SK-N-MC (cell line): ENCODE data around the gene KLHL29.

ENCODE experiments used
- DNase-seq: peaks from one replicate; pipeline ENCODE4 v3.0.0-alpha.2; 2011; ENCODE audit warnings: low read depth, low spot score
- H3K27ac ChIP-seq: fragments of 200-600 bp; sonication (generic); 2 replicates; pipeline ENCODE4 v1.5.1; 2016; ENCODE audit warnings: mixed run types
- H3K36me3 ChIP-seq: fragments of 200-600 bp; sonication (generic); 2 replicates; pipeline ENCODE4 v1.6.1; 2017; ENCODE audit warnings: antibody characterized with exemption, low read length, mixed read lengths; ENCODE audit not compliant: insufficient read depth
- H3K4me3 ChIP-seq: fragments of 200-600 bp; sonication (generic); 2 replicates; pipeline ENCODE4 v1.5.1; 2016
- H3K9ac ChIP-seq: fragments of 200-600 bp; sonication (generic); 2 replicates; pipeline ENCODE4 v1.8.0; 2017; ENCODE audit warnings: mixed run types, mixed read lengths; ENCODE audit not compliant: insufficient read length
- H3K9me3 ChIP-seq: fragments of 200-600 bp; sonication (generic); 2 replicates; pipeline ENCODE4 v1.6.1; 2017; ENCODE audit warnings: low read depth, mild to moderate bottlenecking, antibody characterized with exemption, low read length, moderate library complexity, mixed read lengths
- EZH2 ChIP-seq: fragments of 200-600 bp; sonication (generic); IDR thresholded peaks from one replicate; pipeline ENCODE4 v1.6.1; 2017; ENCODE audit warnings: antibody characterized with exemption
- FOXP2 ChIP-seq: optimal IDR thresholded peaks from 2 replicates; pipeline ENCODE3; 2011; ENCODE audit warnings: mild to moderate bottlenecking, moderate library complexity; ENCODE audit not compliant: insufficient read depth; ENCODE audit errors: extremely low read length, control extremely low read depth
- POLR2AphosphoS5 ChIP-seq: IDR thresholded peaks from 2 replicates; pipeline ENCODE4 v1.6.1; 2012; ENCODE audit warnings: mild to moderate bottlenecking, low read depth, low read length, borderline replicate concordance

The KLHL29 gene

DNA sequence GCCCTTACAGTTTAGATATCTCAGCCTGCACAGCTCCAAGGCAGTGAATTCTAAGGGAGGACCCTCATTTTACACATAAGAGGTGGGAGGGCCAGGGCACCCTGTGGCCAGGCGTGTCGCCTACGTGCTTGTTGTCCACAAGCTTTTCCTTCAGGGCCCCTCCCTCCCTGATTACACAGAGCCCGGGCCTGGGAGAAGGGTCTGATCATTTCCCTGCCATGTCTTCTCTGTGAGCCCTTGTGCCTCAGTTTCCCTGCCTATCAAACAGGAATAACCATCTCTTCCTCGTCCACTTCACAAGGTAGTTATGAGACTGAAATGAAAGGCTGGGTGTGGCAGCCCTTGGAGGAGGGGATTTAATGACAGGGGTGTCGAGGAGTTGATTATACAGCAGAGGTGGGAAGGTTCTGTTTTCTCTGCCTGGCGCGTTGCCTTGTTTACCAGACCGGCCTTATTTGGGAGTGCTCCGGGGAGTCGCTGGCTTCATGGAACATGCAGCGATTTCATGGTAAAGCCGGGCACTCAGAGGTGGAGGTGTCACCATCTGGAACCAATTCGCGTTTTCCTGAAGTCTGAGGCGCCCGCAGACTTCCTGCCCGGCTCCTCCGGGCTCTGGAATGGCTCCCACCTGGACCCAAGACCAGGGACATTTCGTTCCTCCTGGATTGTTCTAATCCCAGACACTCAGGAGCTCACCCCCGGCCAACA, 208.9 kb downstream of the KLHL29 start:
- Histone ChIP-seq H3K9me3 (no peaks in the 10 kb centered on the region), H3K27ac (peak overlapping the region; percentile 66), H3K36me3 (no peaks in the 10 kb centered on the region), H3K9ac (peak overlapping the region; percentile 45), H3K4me3 (peak overlapping the region; percentile 71)
- peak; percentile 12 for TF ChIP-seq FOXP2
- no peak for TF ChIP-seq POLR2AphosphoS5
- TF ChIP-seq EZH2 = no peak
- no peak for DNase-seq

DNA sequence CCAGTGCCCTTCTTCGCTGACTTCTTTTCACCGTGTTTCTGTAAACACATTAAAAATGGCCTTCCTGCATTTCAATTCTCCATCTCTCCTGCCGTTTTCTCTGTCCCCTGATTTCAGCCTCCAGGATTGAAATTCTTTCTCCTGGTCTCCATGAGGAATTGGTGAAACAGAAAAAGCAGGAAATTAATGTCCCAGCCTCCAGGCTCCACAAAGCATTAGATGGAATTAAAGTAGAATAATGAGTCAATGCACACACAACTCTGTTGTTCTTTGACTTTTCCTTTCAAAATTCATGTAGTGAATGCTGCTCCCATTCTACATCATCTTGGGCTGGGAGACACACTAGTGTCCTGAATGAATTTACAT, 209.5 kb downstream of the KLHL29 start:
- DNase-seq = no peak
- H3K27ac ChIP-seq = peak overlapping the region; percentile 66
- peak overlapping the region; percentile 45 for H3K9ac ChIP-seq
- H3K9me3 ChIP-seq = no peaks in the 10 kb centered on the region
- H3K36me3 ChIP-seq = no peaks in the 10 kb centered on the region
- peak overlapping the region; percentile 71 for H3K4me3 ChIP-seq
- TF ChIP-seq FOXP2 = no peak

DNA sequence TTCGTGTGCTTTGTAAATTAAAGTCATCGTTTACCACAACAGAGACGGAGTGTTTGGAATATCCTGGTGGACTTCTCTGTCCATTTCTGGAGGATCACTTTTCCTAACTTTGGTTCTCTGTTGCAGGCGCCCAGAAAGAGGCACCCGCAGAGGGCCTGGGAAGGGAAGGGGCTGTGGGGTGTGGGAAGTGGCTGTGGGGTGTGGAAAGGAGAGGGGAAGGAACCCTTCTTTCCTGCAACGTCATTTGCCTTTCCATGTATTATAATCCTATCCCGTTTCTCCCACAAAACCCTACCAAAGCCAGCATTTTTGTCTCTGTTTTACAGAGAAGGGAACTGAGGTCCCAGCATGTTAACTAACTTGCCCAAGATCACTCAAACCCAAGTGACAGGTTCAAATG, 210.0 kb downstream of the KLHL29 start:
- TF ChIP-seq FOXP2 (no peak), POLR2AphosphoS5 (no peak), EZH2 (no peak)
- no peak for DNase-seq
- peak overlapping the region; percentile 45 for H3K9ac ChIP-seq
- no peaks in the 10 kb centered on the region for H3K36me3 ChIP-seq
- H3K9me3 ChIP-seq = no peaks in the 10 kb centered on the region
- peak overlapping the region; percentile 66 for H3K27ac ChIP-seq
- peak overlapping the region; percentile 71 for H3K4me3 ChIP-seq

GRCh38 chr2:23595601-23596251, 210.7 kb downstream of the KLHL29 start:
- no peak overlapping the region for H3K27ac ChIP-seq
- no peak for TF ChIP-seq FOXP2
- no peak overlapping the region for H3K4me3 ChIP-seq
- H3K36me3 ChIP-seq = no peaks in the 10 kb centered on the region
- no peak for DNase-seq
- H3K9ac ChIP-seq = no peak overlapping the region
- H3K9me3 ChIP-seq = no peaks in the 10 kb centered on the region

GRCh38 chr2:23596316-23596885, 211.4 kb downstream of the KLHL29 start:
- Histone ChIP-seq H3K9ac (no peak overlapping the region), H3K27ac (no peak overlapping the region), H3K36me3 (no peaks in the 10 kb centered on the region), H3K9me3 (no peaks in the 10 kb centered on the region), H3K4me3 (no peak overlapping the region)
- TF ChIP-seq POLR2AphosphoS5 (no peak), EZH2 (no peak), FOXP2 (no peak)
- no peak for DNase-seq

GRCh38 chr2:23597687-23598086, 212.7 kb downstream of the KLHL29 start:
- Histone ChIP-seq H3K27ac (no peak overlapping the region), H3K4me3 (no peak overlapping the region), H3K9me3 (no peaks in the 10 kb centered on the region), H3K36me3 (no peaks in the 10 kb centered on the region), H3K9ac (no peak overlapping the region)
- TF ChIP-seq EZH2 (no peak), POLR2AphosphoS5 (no peak)
- no peak for DNase-seq

GRCh38 chr2:23599006-23599405, 214.0 kb downstream of the KLHL29 start:
- no peak overlapping the region for H3K9ac ChIP-seq
- H3K36me3 ChIP-seq = no peaks in the 10 kb centered on the region
- H3K27ac ChIP-seq = no peak overlapping the region
- TF ChIP-seq EZH2 (no peak), FOXP2 (no peak), POLR2AphosphoS5 (no peak)
- H3K4me3 ChIP-seq = no peak overlapping the region
- no peaks in the 10 kb centered on the region for H3K9me3 ChIP-seq
- no peak for DNase-seq

DNA sequence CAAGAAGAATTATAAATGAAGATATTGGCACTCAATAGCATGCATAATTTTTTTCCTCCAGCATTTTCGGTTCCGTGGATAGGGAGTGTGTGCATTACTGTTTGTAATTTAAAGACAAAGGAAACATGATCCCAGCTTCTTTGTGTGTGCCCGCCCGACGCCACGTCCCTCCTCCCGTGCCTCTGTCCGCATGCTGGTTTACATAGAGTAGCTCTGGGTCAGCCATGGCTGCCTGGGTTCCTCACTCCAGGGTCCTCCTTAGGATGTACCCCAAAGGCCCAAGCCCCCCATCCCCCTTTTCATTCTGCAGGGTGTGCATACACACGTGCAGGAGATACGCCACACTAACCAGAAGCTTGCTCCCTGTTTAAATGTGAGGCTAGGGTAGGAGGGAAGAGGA, 214.7 kb downstream of the KLHL29 start:
- DNase-seq = no peak
- H3K4me3 ChIP-seq = no peak overlapping the region
- no peaks in the 10 kb centered on the region for H3K9me3 ChIP-seq
- H3K27ac ChIP-seq = no peak overlapping the region
- no peaks in the 10 kb centered on the region for H3K36me3 ChIP-seq
- no peak overlapping the region for H3K9ac ChIP-seq
- TF ChIP-seq EZH2 (no peak), FOXP2 (no peak), POLR2AphosphoS5 (no peak)

DNA sequence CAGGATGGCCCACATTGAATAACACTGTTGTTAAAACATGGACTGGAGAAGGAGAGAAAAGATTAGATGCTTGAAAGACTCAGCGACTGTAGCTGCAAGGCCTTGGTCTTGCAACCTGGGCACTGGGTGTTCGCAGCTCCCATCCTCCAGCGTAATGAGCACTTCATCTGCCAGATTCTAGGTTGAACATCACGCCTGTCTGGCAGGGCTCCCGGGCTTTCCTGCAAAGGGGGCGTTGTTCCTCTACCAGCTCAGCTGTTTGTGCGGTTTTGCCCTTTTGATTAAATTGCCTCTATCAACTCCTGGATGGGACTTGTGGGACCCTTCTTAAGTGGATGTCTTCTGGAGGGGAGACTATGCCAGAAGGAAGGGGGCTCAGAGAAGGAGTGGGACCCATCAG, 215.4 kb downstream of the KLHL29 start:
- Histone ChIP-seq H3K9ac (no peak overlapping the region), H3K27ac (no peak overlapping the region), H3K4me3 (no peak overlapping the region), H3K9me3 (no peaks in the 10 kb centered on the region), H3K36me3 (no peaks in the 10 kb centered on the region)
- no peak for TF ChIP-seq EZH2
- TF ChIP-seq FOXP2 = no peak
- no peak for TF ChIP-seq POLR2AphosphoS5
- no peak for DNase-seq
